Endothelial cell (in vitro differentiated cells): ENCODE data around the gene PTDSS2. TPM values are rescaled to one million over a fixed set of nuclear protein-coding genes. Genes with fewer than 3 reads are reported as not detected.
"Not testable (repeated sequence)": the region's sequence is repeated elsewhere in the genome, so short reads cannot be mapped to it uniquely, and the experiment has no call there.

Experiments used
- DNase-seq: peaks from one replicate; pipeline ENCODE4 v3.0.0; 2021; ENCODE audit warnings: low spot score
- H3K27ac Mint-ChIP-seq: one replicate; pipeline ENCODE4 v1.8.0; 2021; ENCODE audit warnings: mixed read lengths, inconsistent platforms; ENCODE audit not compliant: unreplicated experiment
- H3K27me3 Mint-ChIP-seq: one replicate; pipeline ENCODE4 v1.8.0; 2021; ENCODE audit warnings: mild to moderate bottlenecking, moderate library complexity, mixed read lengths, inconsistent platforms; ENCODE audit not compliant: unreplicated experiment
- H3K36me3 Mint-ChIP-seq: one replicate; pipeline ENCODE4 v1.8.0; 2021; ENCODE audit warnings: mild to moderate bottlenecking, low read depth, mixed read lengths, inconsistent platforms; ENCODE audit not compliant: unreplicated experiment
- H3K4me1 Mint-ChIP-seq: one replicate; pipeline ENCODE4 v1.8.0; 2021; ENCODE audit warnings: mild to moderate bottlenecking, mixed read lengths, inconsistent platforms; ENCODE audit not compliant: unreplicated experiment
- H3K4me3 Mint-ChIP-seq: one replicate; pipeline ENCODE4 v1.8.0; 2021; ENCODE audit warnings: mild to moderate bottlenecking, mixed read lengths, inconsistent platforms; ENCODE audit not compliant: unreplicated experiment
- H3K9me3 Mint-ChIP-seq: one replicate; pipeline ENCODE4 v1.8.0; 2021; ENCODE audit warnings: mixed read lengths, inconsistent platforms; ENCODE audit not compliant: unreplicated experiment
- total RNA-seq: library from RNA; stranded (reverse); fragmentation: NEBNext Ultra II Directional; extraction: Animal tissue kit (Norgen Biotek cat#: 25700); gene quantifications from one replicate; pipeline ENCODE4 v1.2.1, GENCODE V29; 2021; ENCODE audit not compliant: unreplicated experiment
- TF ChIP-seq, protein P1 (sequence below): fragments of 200-600 bp; sonication (generic); IDR thresholded peaks from one replicate; pipeline ENCODE4 v1.5.0; 2021; ENCODE audit warnings: antibody characterized with exemption; ENCODE audit not compliant: unreplicated experiment

The PTDSS2 gene
- total RNA-seq, 1 donor from 2014 or later, result 46.4 TPM

DNA sequence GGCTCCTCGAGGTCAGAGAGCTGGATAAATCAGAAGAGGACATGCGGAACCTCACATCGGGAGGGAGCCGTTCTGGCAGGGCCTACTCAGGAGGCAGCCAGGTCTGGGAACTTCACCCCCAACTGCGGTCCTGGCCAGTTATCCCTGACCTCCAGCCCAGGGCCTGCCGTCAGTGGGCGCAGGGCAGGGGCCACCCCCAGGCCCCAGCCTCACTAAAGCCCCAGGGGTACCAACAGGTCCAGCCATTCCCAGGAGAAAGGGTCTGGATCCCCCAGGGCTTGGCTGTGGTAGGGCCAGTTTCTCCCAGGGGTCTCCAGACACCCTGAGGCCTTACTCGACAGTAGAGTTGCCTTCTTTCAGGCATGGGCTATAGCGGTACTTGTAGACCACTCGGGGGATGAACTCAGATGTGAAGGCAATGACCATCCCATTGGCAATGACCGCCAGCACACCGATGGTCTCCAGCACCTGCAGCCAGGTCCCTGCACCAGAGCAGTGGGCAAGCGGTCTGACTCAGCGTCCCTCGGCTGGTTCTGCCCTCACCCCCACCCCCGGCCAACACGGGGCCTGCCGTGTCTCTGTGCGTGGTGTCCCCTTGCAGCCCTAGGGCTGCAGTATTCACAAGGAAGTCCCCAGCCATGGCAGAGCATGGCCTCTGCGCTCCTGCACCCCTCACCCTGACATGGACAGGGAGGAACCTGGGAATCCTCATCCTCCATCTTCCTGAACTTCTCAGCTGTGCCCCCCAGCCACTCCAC, 30.7 kb upstream of the PTDSS2 start:
- H3K9me3 Mint-ChIP-seq, result no peaks in the 10 kb centered on the region
- TF ChIP-seq, protein P1, sequence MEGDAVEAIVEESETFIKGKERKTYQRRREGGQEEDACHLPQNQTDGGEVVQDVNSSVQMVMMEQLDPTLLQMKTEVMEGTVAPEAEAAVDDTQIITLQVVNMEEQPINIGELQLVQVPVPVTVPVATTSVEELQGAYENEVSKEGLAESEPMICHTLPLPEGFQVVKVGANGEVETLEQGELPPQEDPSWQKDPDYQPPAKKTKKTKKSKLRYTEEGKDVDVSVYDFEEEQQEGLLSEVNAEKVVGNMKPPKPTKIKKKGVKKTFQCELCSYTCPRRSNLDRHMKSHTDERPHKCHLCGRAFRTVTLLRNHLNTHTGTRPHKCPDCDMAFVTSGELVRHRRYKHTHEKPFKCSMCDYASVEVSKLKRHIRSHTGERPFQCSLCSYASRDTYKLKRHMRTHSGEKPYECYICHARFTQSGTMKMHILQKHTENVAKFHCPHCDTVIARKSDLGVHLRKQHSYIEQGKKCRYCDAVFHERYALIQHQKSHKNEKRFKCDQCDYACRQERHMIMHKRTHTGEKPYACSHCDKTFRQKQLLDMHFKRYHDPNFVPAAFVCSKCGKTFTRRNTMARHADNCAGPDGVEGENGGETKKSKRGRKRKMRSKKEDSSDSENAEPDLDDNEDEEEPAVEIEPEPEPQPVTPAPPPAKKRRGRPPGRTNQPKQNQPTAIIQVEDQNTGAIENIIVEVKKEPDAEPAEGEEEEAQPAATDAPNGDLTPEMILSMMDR, result no peak
- no peak for DNase-seq
- H3K4me3 Mint-ChIP-seq, result no peak overlapping the region
- H3K27me3 Mint-ChIP-seq, result peaks cover 14% of the 10 kb centered on the region
- no peak overlapping the region for H3K27ac Mint-ChIP-seq
- no peaks in the 10 kb centered on the region for H3K36me3 Mint-ChIP-seq
- peaks cover 13% of the 10 kb centered on the region for H3K4me1 Mint-ChIP-seq

DNA sequence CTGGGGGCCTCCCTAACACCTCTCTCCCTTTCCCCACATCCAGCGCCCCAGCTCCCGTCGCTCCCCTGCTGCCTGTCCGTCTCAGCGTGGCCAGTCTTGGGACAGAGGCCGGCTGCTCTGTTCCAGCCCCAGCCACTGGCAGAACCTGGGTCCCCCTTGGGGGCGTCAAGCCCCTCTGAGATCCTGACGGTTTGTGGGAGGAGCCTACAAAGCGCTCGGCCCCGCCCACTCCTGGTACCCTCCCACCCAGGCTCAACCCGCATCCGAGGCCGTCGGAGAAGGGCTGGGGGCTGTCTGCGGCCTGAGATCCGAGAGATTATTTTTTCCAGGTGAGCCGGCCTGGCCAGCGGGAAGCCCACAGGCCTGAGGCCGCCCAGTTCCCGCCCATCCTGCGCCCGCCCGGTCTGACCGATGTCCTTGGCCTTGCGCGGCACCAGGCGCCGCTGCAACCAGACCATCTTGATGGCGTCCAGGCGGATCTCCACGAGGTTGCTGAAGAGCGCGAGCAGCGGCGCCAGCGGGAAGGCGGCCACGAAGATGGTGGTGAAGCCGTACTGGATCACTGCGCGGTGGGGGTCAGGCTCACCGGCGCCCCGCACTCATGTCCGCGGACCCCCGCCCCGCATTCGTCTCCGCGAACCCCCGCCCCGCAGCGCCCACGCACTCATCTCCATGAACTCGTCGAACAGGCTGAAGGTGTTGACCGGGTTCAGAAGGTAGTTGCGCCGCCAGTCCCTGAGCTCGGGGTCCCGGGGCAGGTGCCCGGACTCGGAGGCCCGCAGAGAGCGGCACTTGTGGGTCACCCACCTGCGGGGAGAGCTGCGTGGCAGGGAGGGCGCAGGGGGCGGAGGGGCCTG, 29.8 kb upstream of the PTDSS2 start:
- peaks cover 5% of the 10 kb centered on the region for H3K4me1 Mint-ChIP-seq
- DNase-seq, result no peak
- no peaks in the 10 kb centered on the region for H3K36me3 Mint-ChIP-seq
- TF ChIP-seq, protein P1, result no peak
- H3K27me3 Mint-ChIP-seq, result peaks cover 12% of the 10 kb centered on the region
- no peak overlapping the region for H3K27ac Mint-ChIP-seq
- H3K9me3 Mint-ChIP-seq, result no peaks in the 10 kb centered on the region
- H3K4me3 Mint-ChIP-seq, result no peak overlapping the region

DNA sequence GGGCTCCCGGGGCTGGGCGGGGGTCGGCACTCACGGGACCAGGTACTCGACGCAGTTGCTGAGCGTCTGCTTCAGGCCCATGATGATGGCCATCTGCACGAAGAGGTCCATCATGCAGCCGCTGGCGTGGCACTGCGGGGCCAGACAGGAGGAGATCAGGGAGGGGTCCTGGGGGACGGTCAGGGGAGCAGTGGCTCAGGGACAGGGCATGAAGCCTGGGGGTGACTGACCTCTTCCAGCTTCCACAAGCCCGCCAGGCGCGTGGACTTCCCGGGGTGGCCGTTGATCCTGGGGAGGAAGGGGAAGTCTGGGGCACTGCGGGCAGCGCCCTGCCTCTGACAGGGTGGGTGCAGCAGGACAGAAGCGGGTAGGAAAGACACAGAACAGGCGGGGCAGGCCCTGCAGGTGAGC, 29.2 kb upstream of the PTDSS2 start:
- no peak overlapping the region for H3K4me3 Mint-ChIP-seq
- H3K27me3 Mint-ChIP-seq, result peaks cover 12% of the 10 kb centered on the region
- no peaks in the 10 kb centered on the region for H3K36me3 Mint-ChIP-seq
- H3K4me1 Mint-ChIP-seq, result peaks cover 4% of the 10 kb centered on the region
- no peak overlapping the region for H3K27ac Mint-ChIP-seq
- TF ChIP-seq, protein P1, result no peak
- DNase-seq, result no peak
- H3K9me3 Mint-ChIP-seq, result no peaks in the 10 kb centered on the region

DNA sequence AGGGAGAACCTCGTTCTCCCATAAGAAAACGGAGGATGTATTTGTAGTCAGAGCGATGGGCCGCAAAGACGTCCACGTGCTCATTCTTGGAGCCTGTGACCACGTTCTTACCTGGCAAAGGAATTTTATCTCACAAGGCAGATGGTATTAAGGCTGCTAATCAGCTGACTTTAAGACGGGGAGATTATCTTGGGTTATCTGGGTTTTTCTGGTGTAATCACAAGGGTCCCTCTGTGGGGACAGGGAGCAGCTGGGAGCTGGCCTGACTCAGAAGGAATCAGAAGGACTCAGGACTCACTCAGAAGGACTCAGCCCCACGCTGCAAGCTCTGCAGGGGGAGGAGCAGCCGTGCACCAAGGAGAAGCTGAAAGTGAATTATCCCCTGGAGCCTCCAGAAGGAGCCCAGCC, 27.8 kb upstream of the PTDSS2 start:
- Mint-ChIP-seq H3K27me3 (peaks cover 9% of the 10 kb centered on the region), H3K4me1 (no peaks in the 10 kb centered on the region), H3K4me3 (no peak overlapping the region), H3K36me3 (no peaks in the 10 kb centered on the region), H3K9me3 (no peaks in the 10 kb centered on the region), H3K27ac (no peak overlapping the region)
- TF ChIP-seq, protein P1, result no peak
- DNase-seq, result no peak

DNA sequence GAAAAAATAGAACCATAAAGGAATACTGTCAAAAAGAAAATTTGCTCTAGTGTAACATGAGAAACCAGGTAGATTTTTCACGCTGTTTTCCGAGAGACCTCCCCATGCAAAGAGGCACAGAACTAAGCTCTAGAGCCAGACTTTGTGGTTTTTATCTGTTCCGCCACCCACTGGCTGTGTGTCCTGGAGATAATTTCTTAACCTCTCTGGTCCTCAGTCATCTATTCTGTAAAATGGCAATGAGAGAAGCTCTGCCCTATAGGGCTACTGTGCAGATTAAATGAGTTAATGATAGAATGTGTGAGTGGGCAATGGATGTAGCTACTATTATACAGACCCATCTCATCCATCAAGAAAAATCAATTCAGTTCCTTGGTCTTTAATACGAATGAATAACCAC, 25.8 kb upstream of the PTDSS2 start:
- Mint-ChIP-seq H3K4me3 (no peak overlapping the region), H3K4me1 (no peaks in the 10 kb centered on the region)

DNA sequence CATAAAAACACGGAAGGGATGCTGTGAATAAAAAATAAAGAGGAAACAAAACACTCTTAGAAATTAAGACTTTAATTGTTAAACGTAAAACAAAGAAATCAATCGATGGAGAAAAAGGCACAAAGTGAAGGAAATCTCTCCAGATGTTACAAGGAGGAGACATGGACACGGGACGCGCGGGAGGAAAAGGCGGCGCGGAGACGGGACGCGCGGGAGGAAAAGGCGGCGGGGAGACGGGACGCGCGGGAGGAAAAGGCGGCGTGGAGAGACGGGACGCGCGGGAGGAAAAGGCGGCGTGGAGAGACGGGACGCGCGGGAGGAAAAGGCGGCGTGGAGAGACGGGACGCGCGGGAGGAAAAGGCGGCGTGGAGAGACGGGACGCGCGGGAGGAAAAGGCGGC, 25.3 kb upstream of the PTDSS2 start:
- DNase-seq, H3K9me3 Mint-ChIP-seq, H3K4me1 Mint-ChIP-seq, H3K27ac Mint-ChIP-seq, H3K36me3 Mint-ChIP-seq, H3K4me3 Mint-ChIP-seq, H3K27me3 Mint-ChIP-seq: not testable (repeated sequence)

More for the DNA sequence above, 25.8 kb upstream of the PTDSS2 start:
- Mint-ChIP-seq H3K36me3 (no peaks in the 10 kb centered on the region), H3K9me3 (no peaks in the 10 kb centered on the region), H3K27me3 (peaks cover 7% of the 10 kb centered on the region), H3K27ac (no peak overlapping the region)
- DNase-seq, result no peak
- TF ChIP-seq, protein P1, result no peak
